B cell (primary cell): ENCODE data around the gene ABHD17C.

Source experiments
- EZH2 ChIP-seq: IDR thresholded peaks from 2 replicates; pipeline ENCODE4 v1.6.1; 2012; ENCODE audit warnings: borderline replicate concordance, low read depth, mild to moderate bottlenecking, moderate library complexity, low read length; ENCODE audit not compliant: insufficient read depth, poor library complexity, severe bottlenecking
- TF ChIP-seq, protein P1 (sequence below): fragments of 200-600 bp; IDR thresholded peaks from one replicate; pipeline ENCODE4 v1.8.0; 2022; ENCODE audit warnings: antibody characterized with exemption, mild to moderate bottlenecking

DNA sequence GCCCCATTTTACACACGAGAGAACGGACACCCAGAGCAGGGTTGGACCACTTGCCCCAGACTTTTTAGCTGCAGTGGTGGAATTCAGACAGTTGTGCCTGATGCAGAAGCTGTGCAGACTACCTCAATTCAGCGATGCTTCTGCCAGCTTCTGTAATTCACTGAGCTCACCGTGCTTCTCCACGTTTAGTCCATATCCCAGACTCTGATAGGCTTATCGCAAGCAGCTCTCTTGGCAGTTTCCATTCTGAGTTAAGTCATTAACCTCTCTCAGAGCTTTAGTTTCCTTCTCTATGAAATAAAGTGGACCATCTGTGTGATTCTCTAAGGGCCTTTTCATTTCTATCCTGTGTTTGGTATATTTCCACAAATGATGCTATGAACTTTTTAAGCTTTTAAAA, 37.1 kb downstream of the ABHD17C start:
- TF ChIP-seq, protein P1, sequence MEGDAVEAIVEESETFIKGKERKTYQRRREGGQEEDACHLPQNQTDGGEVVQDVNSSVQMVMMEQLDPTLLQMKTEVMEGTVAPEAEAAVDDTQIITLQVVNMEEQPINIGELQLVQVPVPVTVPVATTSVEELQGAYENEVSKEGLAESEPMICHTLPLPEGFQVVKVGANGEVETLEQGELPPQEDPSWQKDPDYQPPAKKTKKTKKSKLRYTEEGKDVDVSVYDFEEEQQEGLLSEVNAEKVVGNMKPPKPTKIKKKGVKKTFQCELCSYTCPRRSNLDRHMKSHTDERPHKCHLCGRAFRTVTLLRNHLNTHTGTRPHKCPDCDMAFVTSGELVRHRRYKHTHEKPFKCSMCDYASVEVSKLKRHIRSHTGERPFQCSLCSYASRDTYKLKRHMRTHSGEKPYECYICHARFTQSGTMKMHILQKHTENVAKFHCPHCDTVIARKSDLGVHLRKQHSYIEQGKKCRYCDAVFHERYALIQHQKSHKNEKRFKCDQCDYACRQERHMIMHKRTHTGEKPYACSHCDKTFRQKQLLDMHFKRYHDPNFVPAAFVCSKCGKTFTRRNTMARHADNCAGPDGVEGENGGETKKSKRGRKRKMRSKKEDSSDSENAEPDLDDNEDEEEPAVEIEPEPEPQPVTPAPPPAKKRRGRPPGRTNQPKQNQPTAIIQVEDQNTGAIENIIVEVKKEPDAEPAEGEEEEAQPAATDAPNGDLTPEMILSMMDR = no peak
- no peak for TF ChIP-seq EZH2
